Keratinocyte (primary cell): Measurements from ENCODE around the gene IRX5. TPM values are rescaled to one million over a fixed set of nuclear protein-coding genes. Genes with fewer than 3 reads are reported as not detected.

Source experiments
- DNase-seq: peaks from one replicate; pipeline ENCODE4 v3.0.0-alpha.2; 2011; ENCODE audit warnings: low read depth, missing footprints, low spot score
- FAIRE-seq: peaks from 2 replicates; lab custom pipeline; 2011; peaks lifted over from hg19 to GRCh38; lab: Jason Lieb, UNC
- H2AFZ ChIP-seq: 2 replicates; pipeline ENCODE4 v1.6.0; 2012; ENCODE audit warnings: low read length, control low read depth, inconsistent platforms; ENCODE audit not compliant: control insufficient read depth
- H3K27ac ChIP-seq: 2 replicates; pipeline ENCODE4 v1.5.1; 2011; ENCODE audit warnings: low read length; ENCODE audit not compliant: control insufficient read depth, insufficient read depth
- H3K27me3 ChIP-seq: 3 replicates; pipeline ENCODE4 v1.6.0; 2011; ENCODE audit warnings: low read length; ENCODE audit not compliant: control insufficient read depth, insufficient read depth; ENCODE audit errors: extremely low read depth
- H3K36me3 ChIP-seq, 2 experiments: 2 replicates in 1 of 2; 3 replicates in 1 of 2; pipeline ENCODE4 v1.5.1; 2011; ENCODE audit warnings: low read length in 2 of 2, mild to moderate bottlenecking in 1 of 2; ENCODE audit not compliant: control insufficient read depth in 2 of 2, insufficient read depth in 2 of 2; ENCODE audit errors: extremely low read depth in 1 of 2
- H3K4me1 ChIP-seq: 3 replicates; pipeline ENCODE4 v1.5.1; 2011; ENCODE audit warnings: low read length; ENCODE audit not compliant: control insufficient read depth, insufficient read depth; ENCODE audit errors: extremely low read depth
- H3K4me2 ChIP-seq: 3 replicates; pipeline ENCODE4 v1.6.0; 2011; ENCODE audit warnings: low read depth, low read length; ENCODE audit not compliant: control insufficient read depth, insufficient read depth; ENCODE audit errors: extremely low read depth
- H3K4me3 ChIP-seq, 3 experiments: fragments of 200-600 bp in 1 of 3; sonication (generic) in 1 of 3; 2 replicates in 2 of 3; 3 replicates in 1 of 3; pipeline ENCODE4 v1.5.1; 2011 to 2016; ENCODE audit warnings: low read length in 3 of 3, mild to moderate bottlenecking in 3 of 3, control low read depth in 2 of 3, inconsistent platforms in 1 of 3, low read depth in 1 of 3, mixed read lengths in 1 of 3, mixed run types in 1 of 3, moderate library complexity in 1 of 3; ENCODE audit not compliant: control insufficient read depth in 2 of 3, insufficient read depth in 2 of 3; ENCODE audit errors: extremely low read depth in 1 of 3
- H3K79me2 ChIP-seq: 2 replicates; pipeline ENCODE4 v1.6.0; 2012; ENCODE audit warnings: low read length; ENCODE audit not compliant: control insufficient read depth, insufficient read depth
- H3K9ac ChIP-seq: 3 replicates; pipeline ENCODE4 v1.6.0; 2011; ENCODE audit warnings: low read length; ENCODE audit not compliant: control insufficient read depth, insufficient read depth; ENCODE audit errors: extremely low read depth
- H3K9me1 ChIP-seq: 3 replicates; pipeline ENCODE4 v1.6.0; 2011; ENCODE audit warnings: low read length; ENCODE audit not compliant: control insufficient read depth, insufficient read depth; ENCODE audit errors: extremely low read depth
- H3K9me3 ChIP-seq: 2 replicates; pipeline ENCODE4 v1.5.1; 2012; ENCODE audit warnings: low read depth, low read length; ENCODE audit not compliant: control insufficient read depth
- H4K20me1 ChIP-seq: 3 replicates; pipeline ENCODE4 v1.6.0; 2011; ENCODE audit warnings: low read length; ENCODE audit not compliant: control insufficient read depth, insufficient read depth; ENCODE audit errors: extremely low read depth
- CTCF ChIP-seq, 3 experiments: IDR thresholded peaks in 1 of 3; conservative IDR thresholded peaks in 1 of 3; optimal IDR thresholded peaks in 1 of 3; 2 replicates in 2 of 3; 3 replicates in 1 of 3; pipeline versions ENCODE3 to v1.5.1; 2011; ENCODE audit warnings: low read length in 3 of 3, mild to moderate bottlenecking in 3 of 3, moderate library complexity in 2 of 3, control low read depth in 1 of 3, inconsistent platforms in 1 of 3; ENCODE audit not compliant: insufficient read depth in 2 of 3; ENCODE audit errors: extremely low read depth in 1 of 3
- EZH2 ChIP-seq: IDR thresholded peaks from one replicate; pipeline ENCODE4 v1.6.1; 2012; ENCODE audit warnings: inconsistent platforms, mild to moderate bottlenecking, low read length, moderate library complexity
- dilution Hi-C: fragments of 300-500 bp; cut with MboI; formaldehyde crosslinking; loops from one replicate; pipeline ENCODE4 v1.7.0; 2020; ENCODE audit warnings: low sequenced_read_pairs; ENCODE audit not compliant: extremely low pct_ligation_motif_present
- polyA plus RNA-seq, 5 experiments: library from polyadenylated mRNA; depleted of rRNA in 3 of 5; stranded (reverse) in 3 of 5; stranded (forward) in 1 of 5; unstranded in 1 of 5; fragments of >200 nt; gene quantifications; 1 replicate in 1 of 5; 2 replicates in 3 of 5; 3 replicates in 1 of 5; pipeline versions ENCODE4 v1.2.1 to v1.2.3, GENCODE V29; 2011 to 2012; ENCODE audit warnings: missing spikeins in 2 of 5, low read depth in 1 of 5, low replicate concordance in 1 of 5

IRX5 gene
- polyA plus RNA-seq, 1 donor (not counting 4 experiments of a cell fraction or from before 2014, with no cell fraction given), result 2.6 TPM

GRCh38 chr16:54931120-54932014, 702 bp downstream of the IRX5 start:
- DNase-seq, result no peak
- H3K9me3 ChIP-seq, result no peaks in the 10 kb centered on the region
- H3K9ac ChIP-seq, result peak overlapping the region; percentile 94
- peak overlapping the region; percentile 72 for H3K27ac ChIP-seq
- no peaks in the 10 kb centered on the region for H4K20me1 ChIP-seq
- TF ChIP-seq CTCF (optimal IDR thresholded peaks at IDR 0.05 in 1 of 3, IDR thresholded peaks at IDR 0.05 in 1 of 3, conservative IDR thresholded peaks at IDR 0.05 in 1 of 3; ENCODE audit: extremely low read depth in 1 of 3, insufficient read depth in 2 of 3, low read length in 3 of 3) (no peak), EZH2 (no peak)
- H3K79me2 ChIP-seq, result peaks cover 67% of the 10 kb centered on the region
- H3K9me1 ChIP-seq, result no peaks in the 10 kb centered on the region
- H3K4me1 ChIP-seq, result peaks cover 12% of the 10 kb centered on the region
- no peaks in the 10 kb centered on the region for H3K27me3 ChIP-seq
- dilution Hi-C loops, result no loop called here
- no peak overlapping the region for H2AFZ ChIP-seq
- peaks cover 0 to 3% of the 10 kb centered on the region in 2 experiments for H3K36me3 ChIP-seq
- no peak for FAIRE-seq
- peak overlapping the region; percentile 99 for H3K4me2 ChIP-seq
- peak overlapping the region; percentile 78 to 91 (median 88) for H3K4me3 ChIP-seq

- H3K27ac ChIP-seq, result peak overlapping the region; percentile 72
- H3K27me3 ChIP-seq, result no peaks in the 10 kb centered on the region
These were observed 1.5 kb downstream of the IRX5 start for GRCh38 chr16:54932021-54932660.

More at GRCh38 chr16:54932021-54932660, 1.5 kb downstream of the IRX5 start:
- peak overlapping the region; percentile 99 for H3K4me2 ChIP-seq
- H2AFZ ChIP-seq, result peak overlapping the region; percentile 49
- FAIRE-seq (no peak), DNase-seq (no peak)
- H3K9me1 ChIP-seq, result no peaks in the 10 kb centered on the region
- no peaks in the 10 kb centered on the region for H4K20me1 ChIP-seq
- H3K4me3 ChIP-seq, result peak overlapping the region; percentile 78 to 91 (median 88)
- H3K9me3 ChIP-seq, result no peaks in the 10 kb centered on the region
- H3K36me3 ChIP-seq, result peaks cover 0 to 3% of the 10 kb centered on the region in 2 experiments
- H3K79me2 ChIP-seq, result peaks cover 70% of the 10 kb centered on the region
- peak overlapping the region; percentile 94 for H3K9ac ChIP-seq
- peaks cover 7% of the 10 kb centered on the region for H3K4me1 ChIP-seq
- dilution Hi-C loops, result no loop called here
- no peak for TF ChIP-seq CTCF (optimal IDR thresholded peaks at IDR 0.05 in 1 of 3, IDR thresholded peaks at IDR 0.05 in 1 of 3, conservative IDR thresholded peaks at IDR 0.05 in 1 of 3; ENCODE audit: extremely low read depth in 1 of 3, insufficient read depth in 2 of 3, low read length in 3 of 3)
